Type B pancreatic cell (in vitro differentiated cells): Measurements from ENCODE around the gene ZFP36L1. TPM values are rescaled to one million over a fixed set of nuclear protein-coding genes. Genes with fewer than 3 reads are reported as not detected.

Source experiments
- DNase-seq: peaks from one replicate; pipeline ENCODE4 v3.0.0; 2021; ENCODE audit warnings: mixed read lengths; ENCODE audit not compliant: unreplicated experiment; ENCODE audit errors: extremely low spot score
- H3K27ac Mint-ChIP-seq: 2 replicates; pipeline ENCODE4 v1.8.0; 2021; ENCODE audit warnings: mild to moderate bottlenecking, mixed read lengths
- H3K27me3 Mint-ChIP-seq: 2 replicates; pipeline ENCODE4 v1.8.0; 2021; ENCODE audit warnings: mixed read lengths
- H3K36me3 Mint-ChIP-seq: 2 replicates; pipeline ENCODE4 v1.8.0; 2021; ENCODE audit warnings: mixed read lengths
- H3K4me1 Mint-ChIP-seq: one replicate; pipeline ENCODE4 v1.8.0; 2021; ENCODE audit warnings: mixed read lengths; ENCODE audit not compliant: unreplicated experiment
- H3K4me3 Mint-ChIP-seq: 2 replicates; pipeline ENCODE4 v1.8.0; 2021; ENCODE audit warnings: mild to moderate bottlenecking, mixed read lengths
- H3K9me3 Mint-ChIP-seq: 2 replicates; pipeline ENCODE4 v1.8.0; 2021; ENCODE audit warnings: mixed read lengths
- CTCF ChIP-seq: fragments of 200-600 bp; sonication (generic); conservative IDR thresholded peaks from 2 replicates; pipeline ENCODE4 v1.5.0; 2021; ENCODE audit warnings: antibody characterized with exemption, mild to moderate bottlenecking
- total RNA-seq: library from RNA; stranded (reverse); gene quantifications from 2 replicates; pipeline ENCODE4 v1.2.1, GENCODE V29; 2021; ENCODE audit warnings: low replicate concordance

The ZFP36L1 gene
- total RNA-seq, 1 donor from 2014 or later, result 457 TPM

DNA sequence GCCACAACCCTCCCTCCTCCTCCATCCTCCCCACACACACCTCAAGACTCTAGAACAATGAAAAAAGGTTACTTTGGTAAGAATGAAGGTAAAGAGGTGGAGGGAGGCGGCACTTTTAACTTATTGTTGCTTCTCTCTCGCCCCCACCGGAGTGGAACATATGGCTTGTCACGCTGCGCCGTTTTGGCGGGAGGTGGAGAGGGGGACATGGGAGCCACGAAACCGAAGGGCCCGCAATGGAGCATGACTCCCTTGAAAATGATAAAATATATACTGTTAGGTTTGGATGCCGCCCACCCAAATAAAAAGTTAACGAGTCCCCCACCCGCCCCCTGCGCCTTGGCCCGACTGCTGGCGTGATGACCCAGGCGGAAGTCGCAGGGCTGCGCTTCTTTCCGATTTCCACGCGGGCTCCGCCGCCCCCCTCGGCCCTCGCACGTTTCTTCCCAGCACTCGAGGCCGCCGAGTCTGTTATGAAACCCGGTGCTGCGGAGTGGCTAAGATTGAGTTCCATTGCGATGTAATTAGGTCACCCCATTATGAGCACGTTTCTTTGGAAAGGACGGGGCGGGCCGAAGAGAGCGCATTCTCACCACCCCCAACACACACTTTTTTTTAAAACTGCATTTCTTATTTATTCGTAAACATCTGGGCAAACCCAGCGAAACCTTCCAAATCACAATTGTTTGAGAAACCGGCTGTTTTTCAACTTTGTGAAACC is 1.4 kb upstream of the ZFP36L1 start:
- peak overlapping the region; percentile 96 for H3K4me3 Mint-ChIP-seq
- peak; percentile 86 for DNase-seq
- H3K9me3 Mint-ChIP-seq, result no peaks in the 10 kb centered on the region
- no peak for TF ChIP-seq CTCF
- H3K36me3 Mint-ChIP-seq, result peaks cover 39% of the 10 kb centered on the region
- H3K27ac Mint-ChIP-seq, result peak overlapping the region; percentile 99
- peaks cover 32% of the 10 kb centered on the region for H3K27me3 Mint-ChIP-seq
- H3K4me1 Mint-ChIP-seq, result peaks cover 18% of the 10 kb centered on the region

- H3K27me3 Mint-ChIP-seq, result peaks cover 36% of the 10 kb centered on the region
- H3K4me1 Mint-ChIP-seq, result peaks cover 23% of the 10 kb centered on the region
- peak overlapping the region; percentile 99 for H3K27ac Mint-ChIP-seq
- H3K36me3 Mint-ChIP-seq, result peaks cover 42% of the 10 kb centered on the region
- DNase-seq, result no peak
- TF ChIP-seq CTCF, result no peak
- peak overlapping the region; percentile 96 for H3K4me3 Mint-ChIP-seq
- H3K9me3 Mint-ChIP-seq, result no peaks in the 10 kb centered on the region
Measured at GRCh38 chr14:68793734-68794129, 865 bp upstream of the ZFP36L1 start.

DNA sequence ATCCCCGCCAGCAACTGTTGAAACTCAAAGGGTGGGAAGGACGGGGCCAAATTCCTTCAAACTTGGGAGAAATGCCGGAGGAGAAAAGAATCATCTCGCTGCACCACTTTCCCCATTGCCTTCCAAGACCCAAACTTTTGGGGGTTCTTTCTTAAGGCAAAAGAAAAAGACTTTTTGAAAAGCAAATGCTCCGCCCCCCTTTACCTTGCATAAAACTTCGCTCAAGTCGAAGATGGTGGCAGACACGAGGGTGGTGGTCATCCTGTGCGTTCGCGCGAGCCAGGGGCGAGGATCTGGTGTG is 239 bp downstream of the ZFP36L1 start:
- TF ChIP-seq CTCF, result no peak

GRCh38 chr14:68791902-68792677 is 777 bp downstream of the ZFP36L1 start:
- Mint-ChIP-seq H3K27me3 (peaks cover 40% of the 10 kb centered on the region), H3K4me1 (peaks cover 25% of the 10 kb centered on the region), H3K36me3 (peaks cover 56% of the 10 kb centered on the region), H3K27ac (peak overlapping the region; percentile 99), H3K4me3 (peak overlapping the region; percentile 96), H3K9me3 (no peaks in the 10 kb centered on the region)
- no peak for TF ChIP-seq CTCF
- DNase-seq, result peak; percentile 70

More for the DNA sequence above, 239 bp downstream of the ZFP36L1 start:
- DNase-seq, result no peak
- Mint-ChIP-seq H3K27me3 (peaks cover 36% of the 10 kb centered on the region), H3K36me3 (peaks cover 50% of the 10 kb centered on the region), H3K4me1 (peaks cover 24% of the 10 kb centered on the region), H3K4me3 (peak overlapping the region; percentile 96), H3K9me3 (no peaks in the 10 kb centered on the region), H3K27ac (peak overlapping the region; percentile 99)

DNA sequence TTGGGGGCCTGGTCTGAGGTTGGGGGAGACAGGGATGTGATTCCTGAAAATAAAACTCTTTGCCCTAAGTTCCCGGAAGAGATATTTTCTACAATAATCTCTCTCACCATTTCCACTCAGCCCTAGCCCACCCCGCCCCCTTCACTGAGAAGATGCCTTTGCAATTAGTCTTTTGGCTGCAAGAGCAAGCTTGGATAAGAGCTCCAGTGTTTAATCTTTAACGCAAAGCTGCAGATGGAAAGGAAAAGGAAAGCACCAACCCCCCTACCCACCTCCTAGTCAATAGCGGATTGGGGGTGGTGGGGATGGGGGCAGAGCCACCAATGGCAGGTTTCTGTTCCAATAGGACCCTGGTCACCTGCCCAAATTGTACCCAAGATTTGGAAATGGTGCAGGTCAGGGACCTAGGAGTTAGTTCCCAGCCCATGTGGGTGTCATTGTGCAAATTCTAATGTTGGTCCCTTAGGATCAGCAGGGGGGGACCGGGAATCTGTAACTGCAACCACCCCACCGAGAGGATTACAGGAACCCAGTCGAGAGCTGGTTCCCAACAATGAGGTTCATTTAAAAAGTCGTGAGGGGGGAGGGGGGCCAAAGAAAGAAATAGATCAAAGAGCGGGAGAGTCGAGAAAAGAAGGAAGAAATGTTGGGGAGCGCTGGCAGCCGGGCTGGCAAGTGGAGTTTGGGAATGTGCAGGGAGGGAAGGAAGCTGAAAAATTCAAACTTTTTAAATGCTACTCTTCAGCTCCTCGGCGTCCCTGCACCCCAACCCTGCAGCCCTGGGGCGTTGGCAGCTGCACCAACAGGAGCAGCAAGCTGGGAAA is 1.6 kb downstream of the ZFP36L1 start:
- Mint-ChIP-seq H3K27ac (peak overlapping the region; percentile 99), H3K36me3 (peaks cover 62% of the 10 kb centered on the region)

More for the DNA sequence above, 1.6 kb downstream of the ZFP36L1 start:
- H3K4me1 Mint-ChIP-seq, result peaks cover 27% of the 10 kb centered on the region
- peaks cover 48% of the 10 kb centered on the region for H3K27me3 Mint-ChIP-seq
- peak overlapping the region; percentile 96 for H3K4me3 Mint-ChIP-seq
- H3K9me3 Mint-ChIP-seq, result peaks cover 3% of the 10 kb centered on the region
- no peak for TF ChIP-seq CTCF
- peak; percentile 60 for DNase-seq
